ENCODE measurements around the gene PRSS23.

Gene PRSS23

GRCh38 chr11:86792150-86792549 lies 8.2 kb upstream of the PRSS23 start:
- ChIA-PET CTCF (interaction anchor here (1.3 to 2.7 kb wide), 2 partner anchors 9 to 184 kb away, joined by 3 to 8 read pairs; no protein-coding TSS in a partner anchor), POLR2A (interaction anchor here (0.6 to 1.4 kb wide), 2 partner anchors 8 to 47 kb away, joined by 3 to 5 read pairs; partner anchors contain the start of gene PRSS23)
- no peak overlapping the region for H3K4me3 ChIP-seq (ENCODE audit: low read depth, low read length)
- DNase-seq (ENCODE audit: low read depth, low spot score), result no peak
- TF ChIP-seq CTCF (IDR thresholded peaks at IDR 0.05; ENCODE audit: insufficient read depth, low read length, missing control alignments), result no peak

- TF ChIP-seq CTCF (IDR thresholded peaks at IDR 0.05; ENCODE audit: insufficient read depth, low read length, missing control alignments), result no peak
- ChIA-PET CTCF (interaction anchor here (0.5 to 2.7 kb wide), 4 partner anchors 16 to 185 kb away, joined by 3 to 8 read pairs (median 3); no protein-coding TSS in a partner anchor), POLR2A (no interaction called here)
- DNase-seq (ENCODE audit: low read depth, low spot score), result no peak
- H3K4me3 ChIP-seq (ENCODE audit: low read depth, low read length), result no peak overlapping the region
These were observed 7.0 kb upstream of the PRSS23 start for GRCh38 chr11:86793307-86793706.

- no peak overlapping the region for H3K4me3 ChIP-seq (ENCODE audit: low read depth, low read length)
- ChIA-PET POLR2A (interaction anchor here (0.6 kb wide), 1 partner anchor 48 kb away, joined by 3 read pairs; no protein-coding TSS in a partner anchor), CTCF (interaction anchor here (0.6 to 1.8 kb wide), 3 partner anchors 15 to 190 kb away, joined by 3 to 5 read pairs (median 4); no protein-coding TSS in a partner anchor)
- no peak for DNase-seq (ENCODE audit: low read depth, low spot score)
- TF ChIP-seq CTCF (IDR thresholded peaks at IDR 0.05; ENCODE audit: insufficient read depth, low read length, missing control alignments), result no peak
These were observed 4.8 kb upstream of the PRSS23 start for GRCh38 chr11:86795511-86795910.

GRCh38 chr11:86795949-86796348 lies 4.4 kb upstream of the PRSS23 start:
- DNase-seq (ENCODE audit: low read depth, low spot score), result no peak
- ChIA-PET CTCF (interaction anchor here (1.5 to 1.8 kb wide), 2 partner anchors 14 to 188 kb away, joined by 4 to 5 read pairs; no protein-coding TSS in a partner anchor), POLR2A (no interaction called here)
- no peak overlapping the region for H3K4me3 ChIP-seq (ENCODE audit: low read depth, low read length)
- no peak for TF ChIP-seq CTCF (IDR thresholded peaks at IDR 0.05; ENCODE audit: insufficient read depth, low read length, missing control alignments)

GRCh38 chr11:86797133-86797532 lies 3.2 kb upstream of the PRSS23 start:
- CTCF ChIA-PET, result interaction anchor here (1.2 to 2.6 kb wide), 2 partner anchors 10 to 12 kb away, joined by 3 to 11 read pairs; no protein-coding TSS in a partner anchor
- POLR2A ChIA-PET, result interaction anchor here (1.1 kb wide), 1 partner anchor 50 kb away, joined by 3 read pairs; no protein-coding TSS in a partner anchor
- DNase-seq (ENCODE audit: low read depth, low spot score), result no peak
- H3K4me3 ChIP-seq (ENCODE audit: low read depth, low read length), result no peak overlapping the region
- no peak for TF ChIP-seq CTCF (IDR thresholded peaks at IDR 0.05; ENCODE audit: insufficient read depth, low read length, missing control alignments)

- POLR2A ChIA-PET, result interaction anchor here (1.2 to 4.6 kb wide), 3 partner anchors 38 to 63 kb away, joined by 4 to 41 read pairs (median 13); no protein-coding TSS in a partner anchor
- no peak overlapping the region for H3K4me3 ChIP-seq (ENCODE audit: low read depth, low read length)
- no peak for TF ChIP-seq CTCF (IDR thresholded peaks at IDR 0.05; ENCODE audit: insufficient read depth, low read length, missing control alignments)
- no peak for DNase-seq (ENCODE audit: low read depth, low spot score)
- CTCF ChIA-PET, result interaction anchor here (0.7 to 4.8 kb wide), 12 partner anchors 10 to 343 kb away, joined by 3 to 51 read pairs (median 4); no protein-coding TSS in a partner anchor
These were observed 1.4 kb upstream of the PRSS23 start for GRCh38 chr11:86798988-86799387.

Data from AG04449 (cell line).